K562 (cell line): ENCODE data around the gene CST4. TPM values are rescaled to one million over a fixed set of nuclear protein-coding genes. Genes with fewer than 3 reads are reported as not detected.

Source experiments
- ATAC-seq: fragments of 200-7000 bp; cut with Tn5 transposase; 3 replicates; pipeline ENCODE4 v1.9.1; 2020; ENCODE audit warnings: moderate library complexity
- BruUV-seq: library from RNA; stranded (reverse); fragments of 400-500 nt; replicated peaks from 2 replicates; lab custom pipeline; 2021; lab: Mats Ljungman, UMichigan
- CTCF ChIA-PET: fragments of 300-600 bp; formaldehyde crosslinking; extraction: SDS; loops from one replicate; lab custom pipeline; 2021; ENCODE audit warnings: low intra/inter-chr PET ratio; lab: Yijun Ruan, JAX
- POLR2A ChIA-PET: fragments of 300-600, 350-650 bp; sonication (Branson Sonifier 250); formaldehyde crosslinking; extraction: SDS; loops from one replicate; lab custom pipeline; 2021; ENCODE audit warnings: antibody characterized with exemption, inconsistent platforms; lab: Yijun Ruan, JAX
- DNase-seq, 4 experiments: peaks; one replicate each; pipeline versions ENCODE4 v3.0.0 to v3.0.0-alpha.2; 2011 to 2018; ENCODE audit warnings: low spot score in 3 of 4, mixed read lengths in 3 of 4; ENCODE audit errors: extremely low read depth in 1 of 4
- FAIRE-seq: peaks from 2 replicates; lab custom pipeline; 2011; peaks lifted over from hg19 to GRCh38; lab: Jason Lieb, UNC
- H2AFZ ChIP-seq: 2 replicates; pipeline ENCODE4 v1.6.0; 2011; ENCODE audit warnings: low read depth, low read length, control low read depth, inconsistent platforms
- H3K27ac ChIP-seq: fragments of 200-600 bp; 3 replicates; pipeline ENCODE4 v1.8.0; 2011; ENCODE audit warnings: low read depth, mild to moderate bottlenecking, control low read depth, inconsistent platforms, low read length, moderate library complexity, mixed read lengths; ENCODE audit errors: extremely low read depth
- H3K27me3 ChIP-seq, 2 experiments: fragments of 300-600 bp in 1 of 2; 2 replicates in 1 of 2; 3 replicates in 1 of 2; pipeline versions ENCODE4 v1.6.0 to v1.8.0; 2011; ENCODE audit warnings: inconsistent platforms in 2 of 2, low read length in 2 of 2, mild to moderate bottlenecking in 1 of 2, mixed read lengths in 1 of 2, moderate library complexity in 1 of 2; ENCODE audit not compliant: control insufficient read depth in 2 of 2, insufficient read depth in 2 of 2
- H3K36me3 ChIP-seq: fragments of 300-600 bp; 3 replicates; pipeline ENCODE4 v1.8.0; 2011; ENCODE audit warnings: mild to moderate bottlenecking, low read length, inconsistent platforms; ENCODE audit not compliant: control insufficient read depth, insufficient read depth
- H3K4me1 ChIP-seq, 2 experiments: fragments of 200-600 bp in 1 of 2; replicated peaks in 1 of 2; 2 replicates in 1 of 2; 3 replicates in 1 of 2; pipeline versions ENCODE4 v1.5.1 to v1.8.0; 2011; ENCODE audit warnings: inconsistent platforms in 2 of 2, low read length in 2 of 2, mild to moderate bottlenecking in 1 of 2, mixed read lengths in 1 of 2, moderate library complexity in 1 of 2; ENCODE audit not compliant: control insufficient read depth in 2 of 2, insufficient read depth in 2 of 2
- H3K4me2 ChIP-seq: 2 replicates; pipeline ENCODE4 v1.6.1; 2011; ENCODE audit warnings: low read length, control low read depth, inconsistent platforms, mixed read lengths; ENCODE audit not compliant: insufficient read depth
- H3K4me3 ChIP-seq: fragments of 200-600 bp; sonication (generic), shearing (Covaris generic); 2 replicates; pipeline ENCODE4 v1.5.1; 2016; ENCODE audit warnings: control low read depth, inconsistent platforms
- H3K79me2 ChIP-seq: fragments of 200-600 bp; 3 replicates; pipeline ENCODE4 v1.8.0; 2011; ENCODE audit warnings: low read length, inconsistent platforms; ENCODE audit not compliant: control insufficient read depth, insufficient read depth
- H3K9ac ChIP-seq, 2 experiments: 2 replicates each; pipeline versions ENCODE4 v1.6.0 to v1.6.1; 2011; ENCODE audit warnings: low read depth in 2 of 2, low read length in 2 of 2, control low read depth in 1 of 2, inconsistent platforms in 1 of 2, mild to moderate bottlenecking in 1 of 2, mixed read lengths in 1 of 2; ENCODE audit not compliant: insufficient read depth in 1 of 2
- H3K9me1 ChIP-seq: one replicate; pipeline ENCODE4 v1.6.0; 2011; ENCODE audit warnings: inconsistent platforms, mild to moderate bottlenecking, low read length, moderate library complexity; ENCODE audit not compliant: control insufficient read depth, insufficient read depth
- H3K9me3 ChIP-seq: replicated peaks from 2 replicates; pipeline ENCODE4 v1.5.1; 2011; ENCODE audit warnings: low read depth, low read length, inconsistent platforms; ENCODE audit not compliant: control insufficient read depth, insufficient read depth
- H4K20me1 ChIP-seq: replicated peaks from 2 replicates; pipeline ENCODE4 v1.6.1; 2011; ENCODE audit warnings: low read length, inconsistent platforms, mixed read lengths; ENCODE audit not compliant: control insufficient read depth, insufficient read depth
- DDX20 ChIP-seq: fragments of 450-650 bp; IDR thresholded peaks from 2 replicates; pipeline ENCODE4 v1.6.1; 2016; ENCODE audit warnings: missing genetic modification characterization, low read depth, mild to moderate bottlenecking, missing compliant biosample characterization, moderate library complexity
- ETS2 ChIP-seq: IDR thresholded peaks from 2 replicates; pipeline ENCODE4 v1.6.1; 2016; ENCODE audit warnings: borderline replicate concordance, missing genetic modification characterization, mild to moderate bottlenecking, moderate library complexity, missing compliant biosample characterization; ENCODE audit not compliant: poor library complexity, severe bottlenecking
- NCOR1 ChIP-seq: fragments of 450-650 bp; IDR thresholded peaks from 2 replicates; pipeline ENCODE4 v1.6.1; 2016; ENCODE audit warnings: mild to moderate bottlenecking, moderate library complexity
- NRF1 ChIP-seq, 2 experiments: fragments of 450-650 bp; IDR thresholded peaks in 1 of 2; conservative IDR thresholded peaks in 1 of 2; 2 replicates each; pipeline ENCODE4 v1.6.1; 2014; ENCODE audit warnings: mild to moderate bottlenecking in 2 of 2
- POU5F1 ChIP-seq: fragments of 150-350 bp; IDR thresholded peaks from 2 replicates; pipeline ENCODE4 v1.6.1; 2014; ENCODE audit warnings: borderline replicate concordance, low read length, low read depth, mild to moderate bottlenecking; ENCODE audit not compliant: partially characterized antibody
- TSC22D4 ChIP-seq: fragments of 450-650 bp; IDR thresholded peaks from 2 replicates; pipeline ENCODE4 v1.6.1; 2016; ENCODE audit warnings: missing genetic modification characterization, missing biosample characterization, control low read depth
- ZNF507 ChIP-seq: conservative IDR thresholded peaks from 2 replicates; pipeline ENCODE4 v1.6.1; 2017; ENCODE audit warnings: missing genetic modification characterization, missing compliant biosample characterization
- ZNF57 ChIP-seq: fragments of 450-650 bp; formaldehyde crosslinking; IDR thresholded peaks from 2 replicates; pipeline ENCODE4 v1.4.0; 2020; ENCODE audit warnings: mild to moderate bottlenecking, moderate library complexity
- WGBS: fragments of 100-300 bp; shearing (Covaris generic); methylation state at CpG from one replicate; pipeline ENCODE4 v1.1.6; 2016; ENCODE audit warnings: low coverage, mixed read lengths; ENCODE audit not compliant: insufficient coverage; ENCODE audit errors: missing lambda C conversion rate; 5-methylcytosine and 5-hydroxymethylcytosine counted together
- in situ Hi-C: fragments of 300-500 bp; cut with MboI; formaldehyde crosslinking; loops from 4 replicates; pipeline ENCODE4 v1.15.0; 2018; ENCODE audit warnings: inconsistent platforms, mixed read lengths
- intact Hi-C: fragments of 100-400 bp; cut with micrococcal nuclease; formaldehyde crosslinking; loops from 2 replicates; pipeline ENCODE4 v1.14.2; 2022
- polyA plus RNA-seq, 8 experiments: library from polyadenylated mRNA; depleted of rRNA in 4 of 8; stranded (reverse) in 5 of 8; unstranded in 3 of 8; fragments of >200 nt; fragmentation: Nextera tagmentation in 2 of 8; fragmentation: Illumina TruSeq in 1 of 8; extraction: Ambion mirVana in 2 of 8; extraction: Trizol in 1 of 8; gene quantifications; 2 replicates each; pipeline versions ENCODE4 v1.2.1 to v1.2.3, GENCODE V29; 2011 to 2014; ENCODE audit warnings: inconsistent platforms in 1 of 8, missing spikeins in 1 of 8
- total RNA-seq, 7 experiments: library from RNA; depleted of rRNA in 6 of 7; stranded (reverse); fragments of >200 nt in 6 of 7; fragmentation: Illumina TruSeq in 2 of 7; extraction: Trizol in 2 of 7; gene quantifications; 2 replicates each; pipeline versions ENCODE4 v1.2.1 to v1.2.3, GENCODE V29; 2011 to 2021; ENCODE audit warnings: low replicate concordance in 1 of 7
- TF ChIP-seq, protein P1 (sequence below): fragments of 450-650 bp; IDR thresholded peaks from 2 replicates; pipeline ENCODE4 v1.6.1; 2016; ENCODE audit warnings: mild to moderate bottlenecking, moderate library complexity

CST4 gene
- total and polyA plus RNA-seq, 9 of the 15 experiments (the other 6 are each of a cell fraction or from before 2014, with no cell fraction given): not detected

DNA sequence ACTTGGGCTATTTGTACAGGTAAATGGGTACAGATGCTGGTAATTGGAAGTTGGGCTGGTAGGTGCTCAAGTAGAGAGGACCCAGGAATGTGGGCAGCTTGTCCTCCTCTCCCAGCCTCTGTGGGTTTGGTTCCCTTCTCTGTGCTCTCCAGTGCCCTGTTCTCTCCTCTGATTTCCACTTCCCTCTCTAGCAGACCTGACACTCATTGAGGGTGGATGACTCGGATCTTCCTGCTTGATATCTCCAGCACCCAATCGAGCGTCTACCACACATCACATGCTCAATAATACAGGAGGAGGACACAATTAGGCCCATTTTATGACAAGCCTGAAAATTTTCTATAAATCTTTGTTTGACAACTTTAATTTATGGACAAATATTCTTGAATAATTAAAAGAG is 38.2 kb upstream of the CST4 start (continued):
- TF ChIP-seq POU5F1: no peak
- TF ChIP-seq ZNF57 (CRISPR knock-in tag): no peak

DNA sequence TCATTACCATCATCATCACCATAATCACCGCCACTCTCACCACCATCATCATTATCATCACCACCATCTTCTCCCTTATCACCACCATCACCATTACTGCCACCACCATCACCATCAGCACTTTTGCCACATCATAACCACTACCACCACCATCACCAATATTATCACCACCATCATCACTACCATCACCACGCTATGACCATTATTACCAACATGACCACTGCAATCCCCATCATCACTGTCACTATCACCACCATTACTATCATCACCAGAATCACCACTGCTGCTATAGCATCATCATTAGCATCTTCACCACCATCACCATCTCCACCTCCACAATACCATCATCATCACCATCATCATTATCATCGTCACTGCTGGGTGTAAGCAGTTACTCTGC is 36.3 kb upstream of the CST4 start:
- no peak overlapping the region for H3K4me3 ChIP-seq
- FAIRE-seq (no peak), DNase-seq (no peak), ATAC-seq (no peak)
- no TSS peak for BruUV-seq
- no peak overlapping the region for H3K9ac ChIP-seq
- CTCF ChIA-PET: no interaction called here
- no peaks in the 10 kb centered on the region for H3K4me1 ChIP-seq
- in situ Hi-C loops (no loop called here), intact Hi-C loops (no loop called here)
- H2AFZ ChIP-seq: no peak overlapping the region
- H3K9me3 ChIP-seq: no peaks in the 10 kb centered on the region
- H4K20me1 ChIP-seq: no peaks in the 10 kb centered on the region; the same call in 1 of the 2 replicates
- WGBS: 0% methylated on average over 3 of the region's 3 CpGs
- no peak overlapping the region for H3K4me2 ChIP-seq
- TF ChIP-seq ZNF507 (tag): no peak
- TF ChIP-seq ETS2 (tag): no peak
- TF ChIP-seq NRF1 (conservative IDR thresholded peaks at IDR 0.05 in 1 of 2, IDR thresholded peaks at IDR 0.05 in 1 of 2): no peak
- TF ChIP-seq, protein P1, sequence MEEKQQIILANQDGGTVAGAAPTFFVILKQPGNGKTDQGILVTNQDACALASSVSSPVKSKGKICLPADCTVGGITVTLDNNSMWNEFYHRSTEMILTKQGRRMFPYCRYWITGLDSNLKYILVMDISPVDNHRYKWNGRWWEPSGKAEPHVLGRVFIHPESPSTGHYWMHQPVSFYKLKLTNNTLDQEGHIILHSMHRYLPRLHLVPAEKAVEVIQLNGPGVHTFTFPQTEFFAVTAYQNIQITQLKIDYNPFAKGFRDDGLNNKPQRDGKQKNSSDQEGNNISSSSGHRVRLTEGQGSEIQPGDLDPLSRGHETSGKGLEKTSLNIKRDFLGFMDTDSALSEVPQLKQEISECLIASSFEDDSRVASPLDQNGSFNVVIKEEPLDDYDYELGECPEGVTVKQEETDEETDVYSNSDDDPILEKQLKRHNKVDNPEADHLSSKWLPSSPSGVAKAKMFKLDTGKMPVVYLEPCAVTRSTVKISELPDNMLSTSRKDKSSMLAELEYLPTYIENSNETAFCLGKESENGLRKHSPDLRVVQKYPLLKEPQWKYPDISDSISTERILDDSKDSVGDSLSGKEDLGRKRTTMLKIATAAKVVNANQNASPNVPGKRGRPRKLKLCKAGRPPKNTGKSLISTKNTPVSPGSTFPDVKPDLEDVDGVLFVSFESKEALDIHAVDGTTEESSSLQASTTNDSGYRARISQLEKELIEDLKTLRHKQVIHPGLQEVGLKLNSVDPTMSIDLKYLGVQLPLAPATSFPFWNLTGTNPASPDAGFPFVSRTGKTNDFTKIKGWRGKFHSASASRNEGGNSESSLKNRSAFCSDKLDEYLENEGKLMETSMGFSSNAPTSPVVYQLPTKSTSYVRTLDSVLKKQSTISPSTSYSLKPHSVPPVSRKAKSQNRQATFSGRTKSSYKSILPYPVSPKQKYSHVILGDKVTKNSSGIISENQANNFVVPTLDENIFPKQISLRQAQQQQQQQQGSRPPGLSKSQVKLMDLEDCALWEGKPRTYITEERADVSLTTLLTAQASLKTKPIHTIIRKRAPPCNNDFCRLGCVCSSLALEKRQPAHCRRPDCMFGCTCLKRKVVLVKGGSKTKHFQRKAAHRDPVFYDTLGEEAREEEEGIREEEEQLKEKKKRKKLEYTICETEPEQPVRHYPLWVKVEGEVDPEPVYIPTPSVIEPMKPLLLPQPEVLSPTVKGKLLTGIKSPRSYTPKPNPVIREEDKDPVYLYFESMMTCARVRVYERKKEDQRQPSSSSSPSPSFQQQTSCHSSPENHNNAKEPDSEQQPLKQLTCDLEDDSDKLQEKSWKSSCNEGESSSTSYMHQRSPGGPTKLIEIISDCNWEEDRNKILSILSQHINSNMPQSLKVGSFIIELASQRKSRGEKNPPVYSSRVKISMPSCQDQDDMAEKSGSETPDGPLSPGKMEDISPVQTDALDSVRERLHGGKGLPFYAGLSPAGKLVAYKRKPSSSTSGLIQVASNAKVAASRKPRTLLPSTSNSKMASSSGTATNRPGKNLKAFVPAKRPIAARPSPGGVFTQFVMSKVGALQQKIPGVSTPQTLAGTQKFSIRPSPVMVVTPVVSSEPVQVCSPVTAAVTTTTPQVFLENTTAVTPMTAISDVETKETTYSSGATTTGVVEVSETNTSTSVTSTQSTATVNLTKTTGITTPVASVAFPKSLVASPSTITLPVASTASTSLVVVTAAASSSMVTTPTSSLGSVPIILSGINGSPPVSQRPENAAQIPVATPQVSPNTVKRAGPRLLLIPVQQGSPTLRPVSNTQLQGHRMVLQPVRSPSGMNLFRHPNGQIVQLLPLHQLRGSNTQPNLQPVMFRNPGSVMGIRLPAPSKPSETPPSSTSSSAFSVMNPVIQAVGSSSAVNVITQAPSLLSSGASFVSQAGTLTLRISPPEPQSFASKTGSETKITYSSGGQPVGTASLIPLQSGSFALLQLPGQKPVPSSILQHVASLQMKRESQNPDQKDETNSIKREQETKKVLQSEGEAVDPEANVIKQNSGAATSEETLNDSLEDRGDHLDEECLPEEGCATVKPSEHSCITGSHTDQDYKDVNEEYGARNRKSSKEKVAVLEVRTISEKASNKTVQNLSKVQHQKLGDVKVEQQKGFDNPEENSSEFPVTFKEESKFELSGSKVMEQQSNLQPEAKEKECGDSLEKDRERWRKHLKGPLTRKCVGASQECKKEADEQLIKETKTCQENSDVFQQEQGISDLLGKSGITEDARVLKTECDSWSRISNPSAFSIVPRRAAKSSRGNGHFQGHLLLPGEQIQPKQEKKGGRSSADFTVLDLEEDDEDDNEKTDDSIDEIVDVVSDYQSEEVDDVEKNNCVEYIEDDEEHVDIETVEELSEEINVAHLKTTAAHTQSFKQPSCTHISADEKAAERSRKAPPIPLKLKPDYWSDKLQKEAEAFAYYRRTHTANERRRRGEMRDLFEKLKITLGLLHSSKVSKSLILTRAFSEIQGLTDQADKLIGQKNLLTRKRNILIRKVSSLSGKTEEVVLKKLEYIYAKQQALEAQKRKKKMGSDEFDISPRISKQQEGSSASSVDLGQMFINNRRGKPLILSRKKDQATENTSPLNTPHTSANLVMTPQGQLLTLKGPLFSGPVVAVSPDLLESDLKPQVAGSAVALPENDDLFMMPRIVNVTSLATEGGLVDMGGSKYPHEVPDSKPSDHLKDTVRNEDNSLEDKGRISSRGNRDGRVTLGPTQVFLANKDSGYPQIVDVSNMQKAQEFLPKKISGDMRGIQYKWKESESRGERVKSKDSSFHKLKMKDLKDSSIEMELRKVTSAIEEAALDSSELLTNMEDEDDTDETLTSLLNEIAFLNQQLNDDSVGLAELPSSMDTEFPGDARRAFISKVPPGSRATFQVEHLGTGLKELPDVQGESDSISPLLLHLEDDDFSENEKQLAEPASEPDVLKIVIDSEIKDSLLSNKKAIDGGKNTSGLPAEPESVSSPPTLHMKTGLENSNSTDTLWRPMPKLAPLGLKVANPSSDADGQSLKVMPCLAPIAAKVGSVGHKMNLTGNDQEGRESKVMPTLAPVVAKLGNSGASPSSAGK: no peak
- TF ChIP-seq DDX20 (tag): no peak
- no peak for TF ChIP-seq NCOR1
- TF ChIP-seq TSC22D4 (tag): no peak
- no peaks in the 10 kb centered on the region for H3K9me1 ChIP-seq
- H3K27ac ChIP-seq: no peak overlapping the region
- POLR2A ChIA-PET: no interaction called here
- H3K27me3 ChIP-seq: no peaks in the 10 kb centered on the region
- H3K36me3 ChIP-seq: no peaks in the 10 kb centered on the region
- no peaks in the 10 kb centered on the region for H3K79me2 ChIP-seq
